ENCODE results near the gene ZBTB12. TPM values are rescaled to one million over a fixed set of nuclear protein-coding genes. Genes with fewer than 3 reads are reported as not detected.
A peak's percentile ranks its signal among the peaks of the same experiment; 100 is the strongest.

ZBTB12 gene
- total and polyA plus RNA-seq, 9 of the 15 experiments (the other 6 are each of a cell fraction or from before 2014, with no cell fraction given): 0.03 to 12.4 (median 5.8) TPM; not detected in 1

GRCh38 chr6:31901415-31901952 is 402 bp downstream of the ZBTB12 start (continued):
- TF ChIP-seq TFAP4 (CRISPR knock-in tag; IDR thresholded peaks at IDR 0.05; ENCODE audit: borderline replicate concordance) (peak; percentile 71), USF2 (CRISPR knock-in tag; IDR thresholded peaks at IDR 0.05) (0 out of 2 replicates have a peak, but pooled peaks have one; percentile 16), HMGXB4 (CRISPR knock-in tag; IDR thresholded peaks at IDR 0.05) (no peak), POLR3G (IDR thresholded peaks at IDR 0.05; ENCODE audit: extremely low read depth, insufficient read length, insufficient replicate concordance) (no peak), FOXJ2 (tag; IDR thresholded peaks at IDR 0.05) (peak; percentile 15; the same call in 1 of the 2 replicates), ZNF589 (CRISPR knock-in tag; IDR thresholded peaks at IDR 0.05; ENCODE audit: low read depth) (0 out of 2 replicates have a peak, but pooled peaks have one; percentile 38), YY1 (IDR thresholded peaks at IDR 0.05; ENCODE audit: borderline replicate concordance in 1 of 3, control insufficient read depth in 1 of 3, extremely low read depth in 1 of 3, insufficient read depth in 3 of 3, insufficient read length in 1 of 3, insufficient replicate concordance in 2 of 3, low read depth in 1 of 3, low read length in 2 of 3) (peak in 1 of 3 experiments; percentile 9), ZNF668 (CRISPR knock-in tag; IDR thresholded peaks at IDR 0.05) (no peak), ZNF12 (CRISPR knock-in tag; IDR thresholded peaks at IDR 0.05) (no peak), ZSCAN32 (CRISPR knock-in tag; IDR thresholded peaks at IDR 0.05) (0 out of 2 replicates have a peak, but pooled peaks have one; percentile 0), NKRF (IDR thresholded peaks at IDR 0.05; ENCODE audit: borderline replicate concordance) (peak; percentile 31; the same call in 1 of the 2 replicates)
- TF ChIP-seq, protein P1, sequence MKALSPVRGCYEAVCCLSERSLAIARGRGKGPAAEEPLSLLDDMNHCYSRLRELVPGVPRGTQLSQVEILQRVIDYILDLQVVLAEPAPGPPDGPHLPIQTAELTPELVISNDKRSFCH (CRISPR knock-in tag; IDR thresholded peaks at IDR 0.05): no peak
- TF ChIP-seq, protein P1 (tag; IDR thresholded peaks at IDR 0.05): 0 out of 2 replicates have a peak, but pooled peaks have one; percentile 6
- TF ChIP-seq, protein P2, sequence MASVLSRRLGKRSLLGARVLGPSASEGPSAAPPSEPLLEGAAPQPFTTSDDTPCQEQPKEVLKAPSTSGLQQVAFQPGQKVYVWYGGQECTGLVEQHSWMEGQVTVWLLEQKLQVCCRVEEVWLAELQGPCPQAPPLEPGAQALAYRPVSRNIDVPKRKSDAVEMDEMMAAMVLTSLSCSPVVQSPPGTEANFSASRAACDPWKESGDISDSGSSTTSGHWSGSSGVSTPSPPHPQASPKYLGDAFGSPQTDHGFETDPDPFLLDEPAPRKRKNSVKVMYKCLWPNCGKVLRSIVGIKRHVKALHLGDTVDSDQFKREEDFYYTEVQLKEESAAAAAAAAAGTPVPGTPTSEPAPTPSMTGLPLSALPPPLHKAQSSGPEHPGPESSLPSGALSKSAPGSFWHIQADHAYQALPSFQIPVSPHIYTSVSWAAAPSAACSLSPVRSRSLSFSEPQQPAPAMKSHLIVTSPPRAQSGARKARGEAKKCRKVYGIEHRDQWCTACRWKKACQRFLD (CRISPR knock-in tag; IDR thresholded peaks at IDR 0.05): peak; percentile 89; the same call in 1 of the 2 replicates
